GM21737 (cell line): ENCODE data around the gene EMID1.

Experiments used
- ATAC-seq: cut with Tn5 transposase; IDR thresholded peaks from one replicate; pipeline ENCODE4 v1.9.1; 2021; ENCODE audit warnings: mild to moderate bottlenecking, moderate library complexity; ENCODE audit not compliant: unreplicated experiment

EMID1 gene

DNA sequence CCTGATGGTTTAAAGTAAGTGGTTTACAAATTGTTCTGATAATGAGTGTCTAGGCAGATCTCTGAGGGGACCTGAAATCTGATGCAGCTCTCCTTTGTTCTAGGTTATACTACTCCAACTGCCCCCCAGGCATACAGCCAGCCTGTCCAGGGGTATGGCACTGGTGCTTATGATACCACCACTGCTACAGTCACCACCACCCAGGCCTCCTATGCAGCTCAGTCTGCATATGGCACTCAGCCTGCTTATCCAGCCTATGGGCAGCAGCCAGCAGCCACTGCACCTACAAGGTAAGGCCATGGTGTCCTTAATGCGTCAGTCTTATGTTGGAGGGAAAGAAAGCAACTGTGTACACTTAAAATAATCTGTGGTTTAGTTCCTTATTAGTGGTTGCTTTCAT lies 72.2 kb downstream of the EMID1 start:
- no peak for ATAC-seq

DNA sequence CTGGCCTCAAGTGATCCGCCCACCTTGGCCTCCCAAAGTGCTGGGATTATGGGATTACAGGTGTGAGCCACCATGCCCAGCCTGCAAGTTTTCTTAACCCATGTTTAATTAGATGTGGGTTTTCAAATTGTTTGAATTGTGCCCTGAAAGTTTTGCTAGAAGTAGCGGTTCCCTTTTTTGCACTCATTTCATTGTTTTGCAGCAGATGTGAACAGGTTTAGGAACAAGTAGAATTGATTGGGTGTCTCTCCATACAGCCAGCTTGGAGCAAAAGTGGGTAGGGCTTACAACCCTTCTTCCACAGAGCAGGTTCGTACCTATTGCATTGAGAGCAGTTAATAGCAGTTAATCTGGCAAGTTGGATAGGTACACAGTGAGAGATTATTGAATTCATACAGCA lies 78.5 kb downstream of the EMID1 start:
- ATAC-seq = no peak

DNA sequence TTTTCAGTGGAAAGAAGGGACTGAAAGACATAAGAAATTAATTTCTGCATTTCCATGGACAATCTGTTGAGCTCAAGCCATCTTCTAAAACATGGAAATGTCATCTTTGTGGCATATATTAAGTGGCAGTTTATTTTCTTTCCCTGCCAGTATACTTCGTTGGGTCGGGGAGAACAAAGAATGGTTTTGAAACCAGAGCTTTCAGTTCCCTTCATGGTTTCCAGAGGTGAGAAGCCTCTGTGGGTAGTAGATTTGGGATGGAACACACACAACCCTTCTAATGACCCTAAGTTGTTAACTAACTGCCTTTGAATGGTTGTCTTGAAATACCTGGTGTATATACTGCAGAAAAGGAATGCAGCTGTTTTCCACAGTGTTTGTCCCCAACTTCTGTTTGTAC lies 83.1 kb downstream of the EMID1 start:
- no peak for ATAC-seq

DNA sequence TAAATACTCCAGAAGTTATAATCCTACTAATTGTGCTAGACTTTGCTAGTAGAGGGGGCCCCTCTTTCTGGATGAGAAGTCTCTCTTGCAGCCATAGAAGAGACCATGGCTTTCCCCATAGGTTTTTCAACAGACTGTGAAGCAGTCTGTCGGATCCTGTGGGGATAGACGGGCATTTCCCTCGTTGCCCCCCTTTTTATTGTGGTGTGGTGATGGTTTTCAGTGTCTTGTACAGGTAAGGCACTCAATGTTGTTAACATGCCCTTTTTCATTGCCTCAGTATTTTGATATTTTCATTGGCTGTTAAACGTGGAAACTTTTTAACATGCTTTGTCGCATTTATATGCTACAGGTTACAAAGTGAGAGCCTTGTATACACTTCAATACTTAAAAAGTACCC lies 84.4 kb downstream of the EMID1 start:
- ATAC-seq = no peak

DNA sequence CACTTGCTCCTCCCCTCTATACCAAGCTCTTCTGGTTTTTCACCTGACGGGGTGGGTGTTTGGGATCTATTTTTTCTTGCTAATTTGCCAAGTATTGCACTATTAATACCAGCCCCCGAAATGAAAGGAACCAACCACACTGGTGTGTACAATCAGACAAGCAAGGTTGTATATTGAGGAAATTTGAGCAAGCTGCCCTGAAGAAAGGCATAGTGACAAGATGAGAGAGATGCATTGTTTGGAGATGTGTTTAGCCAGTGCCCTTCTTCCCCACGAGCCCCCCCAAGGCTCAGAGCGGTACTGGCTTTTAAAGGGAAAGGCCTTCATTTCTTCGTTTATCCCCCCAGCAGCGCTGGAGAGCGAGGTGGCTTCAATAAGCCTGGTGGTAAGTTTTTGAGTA lies 85.5 kb downstream of the EMID1 start:
- no peak for ATAC-seq

DNA sequence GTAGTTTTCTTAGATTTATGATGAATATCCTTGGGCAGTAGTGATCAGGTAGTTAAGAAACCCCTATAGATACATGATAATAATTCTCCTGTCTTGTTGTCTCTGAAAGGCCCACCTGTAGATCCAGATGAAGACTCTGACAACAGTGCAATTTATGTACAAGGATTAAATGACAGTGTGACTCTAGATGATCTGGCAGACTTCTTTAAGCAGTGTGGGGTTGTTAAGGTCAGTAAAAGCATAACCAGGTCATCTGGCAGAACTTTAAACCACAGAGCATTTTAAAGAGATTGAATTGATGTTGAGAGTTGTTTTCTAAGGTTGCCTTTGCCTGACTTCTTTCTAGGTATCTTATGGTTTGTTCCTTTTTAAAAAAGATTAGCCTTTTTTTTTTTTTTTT lies 86.7 kb downstream of the EMID1 start:
- ATAC-seq = no peak

DNA sequence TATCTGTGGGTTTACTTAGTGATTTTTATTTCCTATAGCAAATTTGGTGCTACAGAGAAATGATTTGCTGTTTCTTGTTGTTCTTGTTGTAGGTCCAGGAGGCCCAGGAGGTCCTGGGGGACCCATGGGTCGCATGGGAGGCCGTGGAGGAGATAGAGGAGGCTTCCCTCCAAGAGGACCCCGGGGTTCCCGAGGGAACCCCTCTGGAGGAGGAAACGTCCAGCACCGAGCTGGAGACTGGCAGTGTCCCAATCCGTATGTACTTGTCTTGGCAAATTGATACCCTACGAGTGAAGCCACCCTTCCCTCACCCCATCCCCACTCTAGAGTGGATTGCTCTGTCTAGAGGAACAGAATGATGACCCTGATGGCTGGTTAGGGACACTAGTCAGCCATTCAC lies 92.9 kb downstream of the EMID1 start:
- ATAC-seq = no peak

DNA sequence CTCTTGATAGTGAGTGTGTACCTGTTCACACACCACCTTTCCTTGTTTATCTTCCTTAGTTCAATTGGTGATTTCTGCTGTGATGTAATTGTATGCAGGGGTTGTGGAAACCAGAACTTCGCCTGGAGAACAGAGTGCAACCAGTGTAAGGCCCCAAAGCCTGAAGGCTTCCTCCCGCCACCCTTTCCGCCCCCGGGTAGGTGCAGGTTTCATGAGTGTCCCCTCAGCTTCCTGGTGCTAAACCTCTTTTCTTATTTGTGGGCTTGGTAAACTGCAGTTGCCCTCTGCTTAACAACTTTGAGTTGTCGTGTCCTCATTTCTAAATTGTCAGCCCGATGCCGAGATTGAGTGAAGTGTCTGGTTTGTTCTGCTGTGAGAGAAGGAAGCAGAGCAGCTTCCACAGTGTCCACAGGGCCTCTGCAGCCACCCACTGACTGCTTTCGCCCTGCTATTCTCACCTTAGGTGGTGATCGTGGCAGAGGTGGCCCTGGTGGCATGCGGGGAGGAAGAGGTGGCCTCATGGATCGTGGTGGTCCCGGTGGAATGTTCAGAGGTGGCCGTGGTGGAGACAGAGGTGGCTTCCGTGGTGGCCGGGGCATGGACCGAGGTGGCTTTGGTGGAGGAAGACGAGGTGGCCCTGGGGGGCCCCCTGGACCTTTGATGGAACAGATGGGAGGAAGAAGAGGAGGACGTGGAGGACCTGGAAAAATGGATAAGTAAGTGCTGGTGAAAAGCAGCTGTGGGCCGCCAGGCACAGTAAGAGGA lies 93.6 kb downstream of the EMID1 start:
- no peak for ATAC-seq

DNA sequence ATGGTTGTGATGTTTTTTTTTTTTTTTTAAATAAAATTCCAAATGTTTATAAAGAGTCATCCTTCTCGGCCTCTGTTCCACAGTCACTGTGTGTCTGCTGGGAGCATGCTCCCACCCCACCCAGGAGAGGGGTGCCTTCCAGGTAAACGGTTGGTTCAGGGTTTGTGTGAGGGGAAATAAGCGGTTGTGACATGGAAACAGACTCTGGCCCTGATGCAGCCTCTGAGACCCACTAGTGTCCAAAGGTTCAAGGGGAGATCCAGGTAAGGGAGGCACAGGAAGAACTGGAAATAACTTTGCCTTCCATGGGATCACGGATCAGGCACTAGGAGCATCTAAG lies 94.7 kb downstream of the EMID1 start:
- no peak for ATAC-seq

DNA sequence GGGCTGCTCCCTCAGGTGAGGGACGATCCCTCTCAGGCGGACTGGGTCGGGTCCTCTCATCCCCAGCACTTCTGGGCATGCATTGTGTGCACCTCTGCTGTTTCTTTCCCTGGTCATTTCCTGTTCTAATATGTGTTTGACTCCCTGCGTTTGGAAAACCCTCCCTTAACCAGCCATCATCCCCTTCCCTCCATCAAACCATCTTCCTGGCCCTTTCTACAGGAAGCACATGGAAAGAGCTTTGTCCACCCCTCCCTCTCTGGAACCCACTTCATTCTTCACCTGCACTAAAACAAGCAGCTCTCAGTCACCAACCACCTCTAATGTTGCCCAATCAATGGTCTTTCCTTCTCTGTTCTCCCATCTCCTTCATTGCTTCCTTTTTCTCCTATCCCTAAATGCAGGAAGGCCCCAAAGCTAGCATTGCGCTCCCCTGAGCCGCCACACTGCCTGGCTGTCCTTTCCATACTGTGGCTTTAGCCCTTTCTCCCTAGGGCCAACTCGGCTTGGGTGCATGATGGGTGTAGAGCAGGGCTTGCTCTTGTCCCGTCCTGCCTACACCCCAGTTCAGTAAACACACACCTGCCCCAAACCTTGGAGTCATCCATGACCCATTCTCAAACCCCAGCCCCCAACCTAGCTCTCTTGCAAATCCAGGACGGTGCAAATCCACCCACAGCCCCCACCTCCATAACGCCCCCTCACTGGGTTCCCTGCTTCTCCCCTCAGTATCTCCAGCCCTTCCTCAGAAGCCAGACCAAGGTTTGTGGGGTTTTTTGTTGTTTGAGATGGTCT lies 95.3 kb downstream of the EMID1 start:
- ATAC-seq = no peak

DNA sequence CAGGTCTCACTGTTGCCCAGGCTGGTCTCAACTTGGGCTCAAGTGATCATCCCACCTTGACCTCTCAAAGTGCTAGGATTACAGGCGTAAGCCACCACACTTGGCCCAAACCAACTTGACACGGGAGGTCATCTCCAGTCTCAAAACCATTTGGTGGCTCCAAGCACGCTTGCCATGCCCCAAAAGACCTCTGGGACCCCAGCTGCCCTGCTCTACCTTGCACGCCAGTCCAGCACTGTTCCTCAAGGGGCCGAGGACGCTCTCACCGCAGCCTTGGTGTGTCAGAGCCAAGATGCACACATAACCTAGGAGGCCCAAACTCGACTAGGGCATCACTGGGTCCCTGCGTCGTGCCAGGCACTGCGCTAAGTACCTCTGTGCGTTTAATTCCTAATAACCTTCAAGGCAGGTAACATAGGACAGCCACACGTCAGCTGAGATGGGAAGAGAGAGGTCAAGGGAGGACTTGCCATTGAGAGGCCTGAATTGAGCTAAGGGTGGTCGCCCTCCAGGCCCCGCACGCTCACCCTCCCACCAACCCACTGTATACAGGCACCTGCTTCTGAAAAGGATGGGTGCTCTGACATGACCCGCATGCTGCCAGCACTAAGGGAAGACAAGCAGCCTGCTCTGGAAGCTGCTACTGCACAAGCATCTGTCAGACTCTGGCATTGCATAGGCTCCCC lies 96.2 kb downstream of the EMID1 start:
- no peak for ATAC-seq

DNA sequence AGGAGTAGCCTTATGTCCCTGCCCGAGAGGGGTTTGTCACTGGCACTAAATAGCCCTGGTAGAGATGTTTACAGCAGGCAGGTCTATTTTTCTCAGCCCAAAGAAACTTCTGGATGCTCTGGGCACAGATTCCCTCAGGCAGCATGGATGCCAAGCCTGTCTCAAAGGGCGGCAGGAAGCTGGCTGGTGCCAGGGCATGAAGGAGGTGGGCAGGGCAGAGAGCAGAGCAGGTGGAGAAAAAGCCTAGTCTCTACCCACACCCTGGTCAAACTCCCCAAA lies 96.6 kb downstream of the EMID1 start:
- no peak for ATAC-seq

DNA sequence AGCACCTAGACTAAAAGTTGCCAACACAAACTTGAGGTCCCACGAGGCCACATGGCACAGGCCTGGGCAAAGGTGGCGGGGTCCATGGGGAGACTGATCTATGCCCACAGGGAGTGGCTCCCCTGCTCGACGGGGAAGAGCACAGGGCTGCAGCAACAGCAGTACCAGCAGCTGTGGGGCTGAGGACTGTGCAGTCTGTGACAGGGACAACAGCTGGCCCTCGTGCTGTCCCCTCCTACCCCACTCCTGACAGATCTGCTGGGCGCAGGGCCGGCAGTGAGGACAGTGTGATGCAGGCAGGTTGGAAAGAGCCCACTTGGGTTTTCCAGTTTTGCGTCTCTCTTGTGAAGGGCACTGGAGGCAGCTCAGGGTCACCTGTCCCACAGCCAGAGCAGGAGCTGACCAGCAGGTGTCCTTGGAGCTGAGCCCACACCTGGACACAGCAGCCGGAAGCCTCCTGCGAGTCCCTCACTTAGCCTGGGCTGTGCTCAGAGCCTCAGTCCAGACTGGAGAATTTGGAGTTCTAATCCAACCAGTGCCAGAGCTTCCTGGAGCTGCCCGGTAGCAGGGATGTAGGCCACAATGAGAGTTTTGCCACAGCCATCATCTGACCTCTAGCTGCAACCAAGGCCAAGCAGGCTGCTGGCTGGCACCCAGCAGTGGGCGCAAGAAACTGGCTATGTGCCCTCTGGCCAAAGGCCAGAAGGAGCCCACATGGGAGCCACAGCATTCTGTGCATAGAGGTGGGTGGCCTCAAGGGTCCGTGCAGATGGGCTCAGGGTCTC lies 97.2 kb downstream of the EMID1 start:
- no peak for ATAC-seq

DNA sequence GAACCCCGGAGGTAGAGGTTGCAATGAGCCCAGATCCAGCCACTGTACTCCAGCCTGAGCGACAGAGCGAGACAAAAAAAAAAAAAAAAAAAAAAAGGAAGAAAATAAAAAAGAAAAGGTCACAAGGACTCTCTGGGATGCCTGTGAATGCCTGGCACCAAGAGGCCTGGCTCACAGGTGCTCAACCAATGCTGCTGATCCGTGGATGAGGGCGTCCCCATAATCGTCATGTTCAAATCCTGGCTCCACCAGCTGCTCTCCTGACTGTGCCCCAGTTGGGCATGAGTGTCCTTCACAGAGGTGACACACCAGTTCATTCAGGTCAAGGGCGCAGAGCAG lies 100.1 kb downstream of the EMID1 start:
- no peak for ATAC-seq

DNA sequence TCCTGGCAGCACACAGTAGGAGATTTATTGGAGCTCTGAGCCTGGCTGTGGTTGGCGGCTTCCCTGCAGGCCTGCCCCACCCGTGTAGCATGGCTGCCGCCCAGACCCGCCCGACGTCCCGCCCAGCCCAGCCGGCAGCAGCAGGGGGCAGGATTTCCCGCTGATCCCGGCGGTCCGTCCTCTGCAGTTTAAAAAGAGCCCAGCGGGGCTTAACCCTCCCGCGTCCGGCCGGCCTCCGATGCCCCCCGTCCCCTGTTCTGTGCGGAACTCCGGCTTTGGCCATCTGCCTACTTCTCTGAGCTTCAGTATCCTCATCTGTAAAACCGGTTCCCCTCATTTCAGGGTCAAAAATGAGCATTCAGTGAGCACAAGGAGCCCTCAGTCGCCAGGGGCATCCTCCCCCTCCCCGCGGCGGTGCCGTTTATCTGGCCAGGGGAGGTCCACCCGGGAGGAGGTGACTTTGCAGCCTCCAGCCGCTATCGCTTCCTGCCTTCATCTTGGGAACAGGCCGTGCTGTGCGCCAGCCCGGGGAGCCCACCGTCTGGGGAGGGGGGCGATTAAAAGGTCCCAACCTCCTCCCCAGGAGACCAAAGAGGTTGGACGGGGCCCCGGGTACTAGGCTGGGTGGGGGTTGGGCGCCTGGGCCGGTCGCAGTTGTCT lies 100.6 kb downstream of the EMID1 start, which contains the start of gene GAS2L1:
Gene GAS2L1, plus strand, starts transcription at position 476 of the 660 bp plus-strand sequence. CDS start 1,456 bp downstream, outside the sequence.
- no peak for ATAC-seq

DNA sequence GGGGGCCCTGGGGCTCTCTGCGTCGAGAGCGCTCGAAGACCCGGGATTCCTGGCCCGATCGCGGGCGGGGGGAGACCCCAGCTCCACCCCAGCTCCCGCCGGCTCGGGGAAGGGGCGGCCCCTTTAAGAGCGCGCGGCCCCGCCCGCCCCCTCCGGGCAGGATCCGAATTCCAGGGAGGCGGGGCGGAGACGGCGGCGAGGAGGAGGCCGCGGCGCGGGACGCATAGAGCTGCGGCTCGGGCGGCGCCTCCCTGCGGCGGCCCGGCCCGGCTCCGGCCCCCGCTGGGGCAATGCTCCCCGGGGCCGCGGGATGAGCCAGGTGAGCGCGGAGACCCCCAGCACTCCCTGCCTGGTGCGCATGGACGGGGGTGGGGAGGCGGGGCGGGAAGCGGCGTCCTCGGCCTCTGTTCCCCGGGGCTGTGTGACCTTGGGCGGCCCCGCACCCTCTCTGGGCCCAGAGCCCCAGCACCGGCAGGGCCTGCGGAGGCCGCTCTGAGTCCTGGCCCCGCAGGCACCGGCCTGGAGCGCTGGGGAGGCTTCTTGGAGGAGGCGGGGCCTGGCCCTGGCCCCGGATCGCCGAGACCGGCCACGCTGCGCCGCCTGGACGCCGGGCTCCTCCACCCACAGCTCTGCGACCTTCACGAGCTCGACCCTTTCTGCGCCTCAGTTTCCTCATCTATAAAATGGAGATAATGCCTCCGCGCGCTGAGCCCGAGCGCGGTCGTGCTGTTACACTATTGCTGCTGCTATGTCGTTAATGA lies 101.3 kb downstream of the EMID1 start:
- no peak for ATAC-seq

DNA sequence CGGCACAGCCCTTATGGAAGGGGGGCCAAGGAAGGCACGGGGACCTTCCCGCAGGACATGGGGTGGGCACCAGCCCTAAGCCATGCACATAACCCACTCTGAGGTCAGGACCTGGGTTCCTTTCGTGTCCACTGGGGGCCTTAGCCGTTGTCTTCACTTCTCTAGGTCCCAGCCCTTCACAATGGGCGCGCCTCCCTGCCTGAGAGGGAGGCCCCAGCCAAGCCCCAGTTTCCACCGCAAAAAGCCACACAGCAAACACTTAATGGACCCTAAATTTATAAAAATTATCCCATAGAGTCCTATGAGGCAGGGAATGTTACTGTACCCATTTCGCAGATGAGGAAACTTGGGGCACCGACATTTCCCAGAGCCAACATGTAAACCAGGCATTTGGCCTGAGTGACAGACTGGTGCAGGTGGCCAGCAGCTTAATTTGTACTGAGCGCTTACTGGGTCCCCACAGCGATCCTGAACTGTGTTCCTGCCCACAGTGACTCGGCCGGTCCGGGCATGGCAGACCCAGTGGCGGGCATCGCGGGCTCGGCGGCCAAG lies 102.0 kb downstream of the EMID1 start:
- ATAC-seq = no peak

DNA sequence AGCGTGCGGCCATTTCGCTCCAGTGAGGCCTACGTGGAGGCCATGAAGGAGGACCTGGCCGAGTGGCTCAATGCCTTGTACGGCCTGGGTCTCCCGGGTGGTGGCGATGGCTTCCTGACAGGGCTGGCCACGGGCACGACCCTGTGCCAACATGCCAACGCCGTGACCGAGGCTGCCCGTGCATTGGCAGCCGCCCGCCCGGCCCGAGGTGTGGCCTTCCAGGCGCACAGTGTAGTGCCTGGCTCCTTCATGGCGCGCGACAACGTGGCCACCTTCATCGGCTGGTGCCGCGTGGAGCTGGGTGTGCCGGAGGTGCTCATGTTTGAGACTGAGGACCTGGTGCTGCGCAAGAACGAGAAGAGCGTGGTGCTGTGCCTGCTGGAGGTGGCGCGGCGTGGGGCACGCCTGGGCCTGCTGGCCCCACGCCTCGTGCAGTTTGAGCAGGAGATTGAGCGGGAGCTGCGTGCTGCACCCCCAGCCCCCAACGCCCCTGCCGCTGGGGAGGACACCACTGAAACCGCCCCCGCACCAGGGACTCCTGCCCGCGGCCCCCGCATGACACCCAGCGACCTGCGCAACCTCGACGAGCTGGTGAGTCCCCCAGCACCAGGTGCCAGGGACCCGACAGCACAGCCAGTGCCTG lies 102.6 kb downstream of the EMID1 start:
- no peak for ATAC-seq

DNA sequence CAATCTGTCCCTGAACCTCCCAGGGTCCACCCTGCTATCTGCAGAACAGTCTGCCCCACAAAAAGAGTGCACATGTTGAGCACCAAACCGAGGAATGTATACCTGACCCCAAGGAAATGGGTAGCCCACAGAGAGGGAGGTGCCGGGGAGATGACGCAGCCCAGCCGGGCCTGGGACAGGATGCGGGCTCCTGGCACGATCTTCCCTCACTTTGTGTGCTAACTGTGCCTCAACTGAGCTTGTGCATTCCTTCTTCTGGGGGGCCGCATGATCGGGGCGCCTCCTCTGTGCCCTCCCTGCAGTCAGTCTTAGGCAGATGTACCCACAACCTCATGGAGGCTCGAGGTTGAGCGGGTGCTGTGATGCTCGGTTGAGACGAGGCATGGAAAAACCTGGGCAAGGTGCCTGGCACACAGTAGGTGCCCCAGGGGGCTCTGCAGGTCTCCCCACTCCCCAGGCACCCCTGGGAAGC lies 103.1 kb downstream of the EMID1 start:
- ATAC-seq = no peak
